ENCODE measurements around the gene SMIM26.
"Not testable (repeated sequence)": the region's sequence is repeated elsewhere in the genome, so short reads cannot be mapped to it uniquely, and the experiment has no call there.

SMIM26 gene, protein sequence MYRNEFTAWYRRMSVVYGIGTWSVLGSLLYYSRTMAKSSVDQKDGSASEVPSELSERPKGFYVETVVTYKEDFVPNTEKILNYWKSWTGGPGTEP

DNA sequence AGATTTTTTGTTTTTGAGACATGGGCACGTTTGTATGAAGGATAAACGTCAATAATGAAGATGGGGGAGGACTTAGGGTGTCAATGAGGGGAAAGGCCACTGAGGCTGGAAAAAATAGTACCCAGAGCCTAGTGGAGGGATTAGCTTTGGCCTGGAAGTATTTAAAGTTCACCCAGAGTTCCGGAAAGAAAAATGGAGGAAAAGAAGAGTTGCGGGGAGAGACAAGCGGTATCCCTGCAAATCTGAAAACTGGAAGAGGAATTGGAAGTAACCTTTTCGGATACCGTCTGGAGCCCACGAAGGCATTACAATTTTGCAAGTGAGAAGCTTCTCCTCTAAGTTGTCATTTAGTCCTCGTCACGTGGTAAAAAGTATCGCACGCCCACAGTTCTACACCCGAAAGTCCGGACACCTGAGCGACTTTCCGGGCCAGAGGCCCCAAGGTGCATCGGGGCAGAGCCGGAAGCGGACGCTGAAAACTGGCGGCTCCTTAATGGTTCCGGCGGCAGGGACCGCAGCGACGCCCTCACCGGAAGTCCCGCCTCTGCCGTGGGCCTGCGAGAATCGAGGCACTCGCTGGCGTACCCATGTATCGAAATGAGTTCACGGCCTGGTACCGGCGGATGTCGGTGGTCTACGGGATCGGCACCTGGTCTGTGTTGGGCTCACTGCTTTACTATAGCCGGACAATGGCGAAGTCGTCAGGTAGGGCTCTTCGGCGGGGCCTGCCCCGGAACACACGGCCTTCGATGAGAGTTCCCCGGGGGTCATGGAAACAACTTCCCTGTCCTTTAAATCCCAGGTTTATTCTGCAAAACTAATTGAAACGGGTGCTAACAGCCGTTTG lies at the start of gene SMIM26:
SMIM26 (plus strand) TSS at position 541 of the 847 bp plus-strand sequence; CDS start at position 588, 47 bp downstream.
- DNase-seq (ENCODE audit: low read depth), result peak; percentile 89

DNA sequence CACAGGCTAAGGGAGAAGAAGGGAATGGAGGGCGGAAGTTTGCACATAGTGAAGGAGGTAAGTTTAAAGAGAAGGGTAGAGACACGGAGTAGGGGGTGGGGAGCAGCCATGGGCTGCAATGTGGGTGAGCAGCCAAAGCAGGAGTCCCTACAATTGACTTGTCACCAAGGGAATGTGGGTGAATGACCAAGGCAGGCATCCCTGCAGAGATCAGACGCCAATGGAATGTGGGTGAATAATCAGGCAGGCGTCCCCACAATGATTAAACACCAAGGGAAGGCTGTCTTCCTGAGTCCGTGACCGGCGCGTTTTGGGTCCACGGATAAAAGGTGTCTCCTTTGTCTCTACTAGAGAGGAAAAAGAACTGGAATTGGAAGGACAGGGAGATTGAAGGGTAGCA lies 45.2 kb upstream of the SMIM26 start:
- DNase-seq (ENCODE audit: low read depth), result not testable (repeated sequence)

DNA sequence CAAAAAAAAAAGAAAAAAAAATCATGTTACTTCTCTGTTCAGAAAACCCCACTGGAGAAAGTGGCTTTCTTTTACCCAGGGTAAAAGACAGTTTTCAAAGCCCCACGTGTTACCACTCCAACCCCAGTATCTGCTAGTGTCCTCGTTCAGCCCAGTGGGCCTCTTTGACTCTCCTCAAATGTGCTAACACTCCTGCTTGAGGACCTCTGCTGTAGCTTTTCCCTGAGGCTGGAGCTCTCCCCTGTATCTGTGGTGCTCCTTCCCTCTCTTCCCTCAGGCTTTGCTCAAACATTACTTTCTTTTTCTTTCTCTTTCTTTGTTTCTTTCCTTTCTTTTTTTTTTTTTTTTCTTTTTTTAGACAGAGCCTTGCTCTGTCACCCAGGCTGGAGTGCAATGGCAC lies 44.2 kb upstream of the SMIM26 start:
- no peak for DNase-seq (ENCODE audit: low read depth)

DNA sequence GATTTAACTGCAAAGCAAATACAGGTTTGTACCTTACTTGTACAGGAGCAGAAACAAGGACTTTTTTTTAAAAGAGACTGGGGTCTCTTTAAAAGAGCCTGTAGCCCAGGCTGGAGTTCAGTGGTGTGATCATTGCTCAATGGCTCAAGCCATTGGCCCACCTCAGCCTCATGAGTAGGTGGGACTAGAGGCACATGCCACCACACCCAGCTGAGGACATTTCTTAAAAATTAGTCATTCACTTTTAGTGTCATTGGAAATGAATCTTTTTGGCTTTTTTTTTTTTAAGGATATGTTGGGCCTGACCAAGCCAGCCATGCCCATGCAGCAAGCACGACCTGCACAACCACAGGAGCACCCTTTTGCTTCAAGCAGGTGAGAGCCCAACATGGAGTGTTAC lies 42.6 kb upstream of the SMIM26 start:
- DNase-seq (ENCODE audit: low read depth), result peak; percentile 29

DNA sequence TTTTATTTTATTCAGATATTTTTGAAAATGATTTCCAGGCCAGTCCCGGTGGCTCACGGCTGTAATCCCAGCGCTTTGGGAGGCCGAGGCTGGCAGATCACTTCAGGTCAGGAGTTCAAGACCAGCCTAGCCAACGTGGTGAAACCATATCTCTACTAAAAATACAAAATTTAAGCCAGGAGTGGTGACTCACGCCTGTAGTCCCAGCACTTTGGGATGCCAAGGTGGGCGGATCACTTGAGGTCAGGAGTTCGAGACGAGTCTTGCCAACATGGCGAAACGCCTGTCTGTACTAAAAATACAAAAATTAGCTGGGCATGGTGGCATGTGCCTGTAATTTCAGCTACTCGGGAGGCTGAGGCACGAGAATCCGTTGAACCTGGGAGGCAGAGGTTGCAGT lies 40.5 kb upstream of the SMIM26 start:
- DNase-seq (ENCODE audit: low read depth), result not testable (repeated sequence)

DNA sequence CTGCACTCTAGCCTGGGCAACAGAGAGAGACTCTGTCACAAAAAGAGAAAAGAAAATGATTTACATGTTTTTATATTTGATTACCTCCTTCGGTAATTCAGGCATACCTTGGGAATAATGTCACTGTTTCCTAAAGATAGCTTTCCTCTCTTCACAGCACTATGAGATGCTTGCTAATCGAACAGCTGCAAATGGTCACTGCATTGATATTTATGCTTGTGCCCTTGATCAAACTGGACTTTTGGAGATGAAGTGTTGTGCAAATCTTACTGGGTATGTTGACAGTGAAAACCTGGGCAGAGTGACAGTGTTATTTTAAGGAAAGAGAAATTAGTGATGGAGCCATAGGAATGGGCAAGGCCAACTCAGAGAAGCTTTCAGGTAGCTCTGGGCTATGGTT lies 39.9 kb upstream of the SMIM26 start:
- DNase-seq (ENCODE audit: low read depth), result no peak

DNA sequence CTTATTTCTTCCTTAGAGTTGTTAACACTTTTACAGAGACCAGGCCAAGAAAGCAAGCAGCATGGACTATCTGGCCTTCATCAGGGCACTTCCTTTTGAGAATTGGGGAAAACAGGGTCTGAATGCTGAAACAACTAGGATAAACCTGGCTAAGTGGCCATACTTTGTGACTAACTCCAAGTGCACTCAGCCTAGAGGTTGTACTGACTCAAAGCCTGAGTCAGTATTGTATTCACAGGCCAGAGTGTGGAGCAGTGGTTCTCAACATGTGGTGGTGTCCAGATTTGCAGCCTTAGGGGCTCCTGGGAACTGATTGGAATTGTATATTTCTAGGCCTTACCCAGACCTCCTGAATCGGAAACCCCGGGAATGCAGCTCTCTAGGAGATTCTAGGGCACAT lies 39.4 kb upstream of the SMIM26 start:
- peak; percentile 12 for DNase-seq (ENCODE audit: low read depth)

DNA sequence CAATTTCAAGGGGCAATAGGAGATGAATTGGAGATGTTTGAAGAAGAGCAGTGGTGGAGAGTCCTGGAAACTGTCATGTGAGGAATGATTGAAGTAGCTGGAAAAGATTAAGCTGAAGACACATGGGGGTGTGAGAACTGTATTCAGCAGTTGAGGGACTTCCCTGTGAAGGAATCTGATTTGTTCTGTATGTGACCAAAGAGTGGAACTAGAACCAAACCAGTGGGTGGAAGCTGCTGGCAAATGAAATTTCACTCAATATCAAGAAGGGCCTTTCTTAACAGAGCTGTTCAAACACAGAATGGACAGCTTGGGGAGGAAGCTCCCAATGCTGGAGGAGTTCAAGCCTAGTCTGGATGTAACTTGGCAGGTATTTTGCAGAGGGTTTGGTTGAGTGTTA lies 38.2 kb upstream of the SMIM26 start:
- no peak for DNase-seq (ENCODE audit: low read depth)

DNA sequence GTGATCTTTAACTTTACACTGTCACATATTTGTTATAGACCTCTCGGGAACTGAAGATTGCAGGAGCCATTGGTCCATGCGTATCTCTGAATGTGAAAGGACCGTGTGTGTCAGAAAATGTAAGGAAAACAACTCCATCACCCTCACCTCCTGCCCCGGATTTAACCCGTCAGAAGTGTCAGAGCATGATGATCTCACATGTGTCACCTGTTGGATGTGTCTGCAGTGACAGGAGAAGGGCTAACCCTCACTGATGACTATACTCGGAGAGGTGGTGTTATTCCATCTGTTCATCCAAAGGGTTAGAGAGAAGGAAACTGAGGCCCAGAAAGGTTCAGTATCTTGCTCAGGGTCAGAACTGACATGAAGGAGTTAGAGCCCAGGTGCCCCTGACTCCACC lies 34.6 kb upstream of the SMIM26 start:
- no peak for DNase-seq (ENCODE audit: low read depth)

DNA sequence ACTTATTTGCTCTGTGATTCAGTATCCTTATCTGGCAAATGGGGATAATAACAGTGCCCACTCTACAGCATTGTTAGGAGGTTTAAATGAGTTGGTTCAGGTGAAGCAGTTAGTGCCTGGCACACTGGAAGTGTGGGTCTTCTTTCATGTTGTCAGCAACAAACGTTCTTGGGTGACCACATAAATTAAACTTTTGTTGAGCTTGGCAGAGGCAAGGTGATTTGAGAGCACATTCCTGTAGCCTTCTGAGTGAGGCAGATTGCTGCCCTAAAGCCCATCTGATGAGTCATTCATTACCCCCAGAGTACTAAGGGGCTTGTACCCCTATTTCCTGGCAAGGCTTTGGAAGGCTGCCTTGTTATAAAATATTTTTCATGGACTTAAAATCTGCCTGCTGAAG lies 33.7 kb upstream of the SMIM26 start:
- DNase-seq (ENCODE audit: low read depth), result no peak

DNA sequence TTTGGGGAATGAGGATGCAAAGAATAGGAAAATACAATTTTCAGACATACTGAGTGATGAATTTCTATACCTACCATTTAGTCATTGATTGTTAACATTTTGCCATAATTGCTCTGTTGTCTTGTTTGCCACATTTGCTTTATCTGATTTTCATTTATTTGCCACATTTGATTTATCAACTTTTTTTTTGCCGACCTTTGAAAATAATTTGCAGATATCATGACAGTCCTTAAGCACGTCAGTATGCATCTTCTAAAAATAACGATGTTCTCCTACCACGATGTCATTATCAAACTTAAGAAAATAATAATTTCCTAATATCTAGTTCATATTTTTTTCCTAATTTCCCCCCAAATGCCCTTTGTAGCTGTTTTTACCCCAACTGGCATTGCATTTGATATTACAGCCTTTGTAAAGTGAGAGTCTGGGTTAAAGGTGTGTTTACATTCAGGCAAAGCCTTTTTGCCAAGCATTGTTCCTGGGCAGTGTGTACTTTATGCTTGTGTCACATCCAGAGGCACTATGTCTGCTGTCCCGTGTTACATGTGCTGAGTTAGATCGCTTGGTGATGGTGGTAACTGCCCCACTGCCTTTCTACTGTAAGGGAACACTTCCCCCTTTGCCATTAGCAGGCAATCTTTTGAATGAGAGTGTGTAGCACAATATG lies 33.1 kb upstream of the SMIM26 start:
- no peak for DNase-seq (ENCODE audit: low read depth)

DNA sequence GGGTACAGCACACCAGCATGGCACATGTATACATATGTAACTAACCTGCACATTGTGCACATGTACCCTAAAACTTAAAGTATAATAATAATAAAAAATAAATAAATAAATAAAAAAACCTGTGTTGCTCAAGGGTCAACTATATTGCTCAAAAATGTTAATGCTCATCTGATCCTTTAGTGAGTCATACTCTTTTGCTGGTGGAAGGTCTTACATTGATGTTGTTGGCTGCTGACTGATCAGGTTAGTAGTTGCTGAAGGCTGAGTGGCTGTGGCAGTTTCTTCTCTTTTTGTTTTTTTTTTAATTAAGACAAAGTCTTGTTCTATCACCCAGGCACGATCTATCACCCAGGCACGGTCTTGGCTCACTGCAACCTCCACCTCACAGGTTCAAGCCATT lies 29.6 kb upstream of the SMIM26 start:
- DNase-seq (ENCODE audit: low read depth), result peak; percentile 67

DNA sequence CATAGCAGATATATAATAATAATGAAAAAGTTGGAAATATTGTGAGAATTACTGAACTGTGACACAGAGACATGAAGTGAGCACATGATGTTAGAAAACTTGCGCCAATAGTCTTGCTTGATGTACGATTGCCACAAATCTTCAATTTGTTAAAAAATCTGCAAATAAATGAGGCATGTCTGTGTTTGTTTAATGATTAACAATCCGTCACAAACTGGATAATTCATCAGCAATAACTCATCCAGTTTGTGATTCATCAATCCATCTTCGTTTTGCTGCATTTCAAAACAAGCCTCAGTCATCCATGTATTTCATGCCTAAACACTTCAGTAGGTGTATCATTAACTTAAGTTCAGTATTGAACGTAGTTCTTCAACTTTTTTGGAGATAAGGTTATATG lies 25.5 kb upstream of the SMIM26 start:
- DNase-seq (ENCODE audit: low read depth), result no peak

DNA sequence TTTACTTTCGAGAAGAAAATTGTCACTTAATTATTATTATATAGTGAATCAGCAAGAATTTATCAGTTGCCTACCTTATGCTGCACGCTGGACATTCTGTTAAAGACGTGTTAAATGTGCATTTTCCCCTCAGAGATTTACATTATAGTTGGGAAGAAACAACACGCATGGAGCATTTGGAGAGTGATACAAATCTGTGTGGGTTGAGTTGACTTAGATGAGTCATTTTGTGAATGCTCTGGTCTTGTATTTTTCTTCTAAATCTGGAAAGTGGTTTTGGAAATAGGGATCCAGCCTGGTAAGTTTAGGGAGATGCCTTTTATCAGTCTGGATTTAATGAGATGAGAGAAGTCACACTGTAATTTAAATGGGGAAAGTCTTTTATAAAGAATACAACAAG lies 24.0 kb upstream of the SMIM26 start:
- DNase-seq (ENCODE audit: low read depth), result no peak

DNA sequence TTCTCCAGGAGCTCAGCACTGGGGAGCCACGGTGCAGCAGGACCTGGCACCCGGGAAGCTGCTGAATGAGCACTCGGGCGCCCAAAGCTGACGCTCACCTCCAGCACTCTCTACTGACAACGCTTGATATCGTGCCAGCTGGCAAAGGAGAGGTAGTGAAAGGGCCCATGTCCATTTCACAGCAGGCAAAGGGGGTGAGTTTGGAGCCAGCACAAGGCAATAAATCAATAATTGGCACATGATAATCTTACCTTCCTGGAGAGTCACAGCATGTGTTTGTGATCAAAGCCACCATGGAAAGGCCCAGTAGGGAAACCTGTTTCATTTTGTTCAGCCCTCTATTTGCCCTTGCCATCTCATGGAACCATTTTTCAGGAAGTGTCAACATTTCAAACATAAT lies 23.3 kb upstream of the SMIM26 start:
- DNase-seq (ENCODE audit: low read depth), result no peak

DNA sequence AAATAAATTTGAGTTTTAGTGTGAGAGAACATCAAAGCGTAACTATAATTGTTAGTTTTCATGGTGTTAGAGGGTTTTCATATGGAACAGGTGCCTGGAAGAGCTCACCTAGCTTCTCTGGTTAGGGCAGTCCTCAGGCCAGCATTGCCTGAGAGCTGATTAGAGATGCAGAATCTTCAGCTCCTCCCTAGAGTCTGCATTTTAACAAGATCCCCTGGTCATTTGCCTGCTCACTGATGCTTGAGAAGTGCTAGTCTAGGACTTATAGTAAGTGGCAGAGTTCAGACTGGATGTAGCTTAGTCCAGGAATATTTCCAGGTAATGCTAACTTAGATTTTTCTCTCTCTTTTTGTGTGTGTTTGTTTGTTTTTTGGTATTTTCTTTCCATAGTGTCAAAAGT lies 21.7 kb upstream of the SMIM26 start:
- DNase-seq (ENCODE audit: low read depth), result no peak

DNA sequence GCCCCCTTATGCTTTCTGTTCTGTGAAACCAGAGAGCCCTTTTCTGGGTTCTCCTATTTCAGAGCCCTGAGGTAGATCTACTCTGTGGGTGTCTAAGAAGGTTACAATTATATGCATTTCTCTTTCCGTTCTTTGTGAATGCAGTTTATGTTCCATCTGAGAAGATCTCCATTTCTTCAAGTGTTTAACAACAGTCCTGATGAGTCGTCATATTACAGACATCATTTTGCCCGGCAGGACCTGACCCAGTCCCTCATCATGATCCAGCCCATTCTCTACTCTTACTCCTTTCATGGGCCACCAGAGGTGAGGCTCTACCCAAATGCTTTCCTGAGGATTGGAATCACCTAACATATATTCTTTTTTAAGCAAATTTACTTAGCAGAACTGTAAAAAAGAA lies 18.8 kb upstream of the SMIM26 start:
- no peak for DNase-seq (ENCODE audit: low read depth)

DNA sequence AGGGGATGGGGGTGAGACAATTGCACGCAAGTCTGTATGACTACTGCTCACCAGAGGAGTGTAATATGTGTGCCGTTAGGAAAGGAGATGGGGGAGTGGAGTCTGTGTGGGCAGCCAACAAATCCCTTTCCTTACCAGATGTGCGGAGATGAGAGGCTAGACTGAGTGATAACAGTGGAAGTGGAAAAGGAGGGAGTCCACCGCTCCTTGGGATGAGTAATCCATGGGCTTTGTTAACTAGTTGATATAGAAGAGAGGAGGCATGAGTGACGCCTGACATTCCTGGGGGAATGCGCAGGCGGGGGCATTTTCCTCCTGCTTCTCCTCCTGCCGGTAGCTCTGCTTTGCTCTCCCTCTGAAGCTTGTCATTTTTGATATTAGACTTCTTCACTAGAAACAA lies 13.5 kb upstream of the SMIM26 start:
- DNase-seq (ENCODE audit: low read depth), result no peak

DNA sequence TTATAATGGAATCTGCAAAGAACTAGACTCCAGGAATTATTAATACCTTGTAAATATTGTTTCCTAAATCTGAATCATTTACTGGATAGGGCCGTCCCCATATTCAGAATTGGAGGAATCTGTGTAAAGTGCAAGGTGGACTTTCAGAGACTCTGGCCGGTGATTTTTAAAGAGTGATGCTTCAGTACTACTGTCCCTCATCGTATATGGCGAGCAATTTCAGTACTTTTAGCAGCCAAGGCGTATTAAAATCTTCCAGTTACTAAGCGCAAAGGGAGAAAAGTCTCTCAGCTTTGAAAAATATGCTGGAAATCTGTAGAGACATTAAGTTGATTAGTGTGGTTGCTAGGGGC lies 483 bp downstream of the SMIM26 start:
- peak; percentile 16 for DNase-seq (ENCODE audit: low read depth)

DNA sequence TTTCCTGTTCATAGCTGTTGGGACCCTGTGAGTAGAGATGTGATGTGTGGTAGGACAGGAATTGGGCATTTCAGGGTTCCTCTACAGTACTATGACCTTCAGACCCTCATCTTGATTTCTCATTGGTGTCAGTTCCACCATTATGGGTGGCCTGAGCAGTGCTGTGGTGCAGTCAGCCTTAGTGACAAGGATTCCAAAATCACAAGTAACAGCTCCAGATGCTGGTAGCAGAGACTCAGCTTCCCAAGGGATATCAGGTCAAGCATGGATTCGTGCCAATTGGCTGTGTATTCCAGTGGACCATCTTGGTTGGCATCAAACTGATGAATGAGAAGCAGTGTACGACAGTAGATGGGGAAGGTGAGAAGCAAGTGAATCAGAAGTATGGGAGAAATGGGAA lies 3.8 kb downstream of the SMIM26 start:
- DNase-seq (ENCODE audit: low read depth), result no peak

DNA sequence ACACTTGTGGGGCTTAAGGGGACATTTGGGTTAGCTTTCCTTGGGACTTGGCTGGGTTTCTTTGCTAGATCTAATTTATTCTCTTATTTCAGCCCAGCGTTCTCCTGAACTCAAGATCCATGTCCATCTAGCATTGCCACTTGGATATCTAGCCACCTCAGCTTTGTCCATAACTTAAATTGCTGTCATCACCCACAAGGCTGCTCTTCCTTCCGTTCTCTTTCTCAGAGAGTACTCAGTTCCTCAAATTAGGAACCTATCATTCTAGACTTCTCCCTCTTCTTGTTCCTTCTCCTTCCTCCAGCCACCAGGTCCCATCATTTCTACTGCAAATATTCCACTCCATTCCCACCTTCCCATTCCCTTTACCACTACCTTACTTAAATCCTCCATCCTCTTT lies 4.3 kb downstream of the SMIM26 start:
- no peak for DNase-seq (ENCODE audit: low read depth)

DNA sequence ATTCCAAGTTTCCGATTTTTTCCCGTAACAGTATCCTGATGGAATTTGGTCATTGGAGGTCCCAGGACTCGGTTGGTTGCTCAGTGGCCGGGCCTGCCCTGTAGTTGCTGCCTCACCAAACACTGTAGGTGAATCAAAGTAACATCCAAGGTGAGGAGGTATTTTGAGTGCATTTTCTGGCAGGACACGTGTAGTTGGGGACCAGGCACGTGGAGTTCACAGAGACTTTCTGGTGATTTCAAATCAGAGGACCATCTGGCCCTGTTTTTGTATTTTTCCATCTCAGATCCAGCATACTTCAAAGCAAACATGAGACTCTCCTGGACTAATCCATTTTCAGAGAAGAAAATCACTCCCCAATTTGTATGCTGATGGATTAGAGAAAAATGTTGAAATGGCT lies 10.7 kb downstream of the SMIM26 start:
- no peak for DNase-seq (ENCODE audit: low read depth)

DNA sequence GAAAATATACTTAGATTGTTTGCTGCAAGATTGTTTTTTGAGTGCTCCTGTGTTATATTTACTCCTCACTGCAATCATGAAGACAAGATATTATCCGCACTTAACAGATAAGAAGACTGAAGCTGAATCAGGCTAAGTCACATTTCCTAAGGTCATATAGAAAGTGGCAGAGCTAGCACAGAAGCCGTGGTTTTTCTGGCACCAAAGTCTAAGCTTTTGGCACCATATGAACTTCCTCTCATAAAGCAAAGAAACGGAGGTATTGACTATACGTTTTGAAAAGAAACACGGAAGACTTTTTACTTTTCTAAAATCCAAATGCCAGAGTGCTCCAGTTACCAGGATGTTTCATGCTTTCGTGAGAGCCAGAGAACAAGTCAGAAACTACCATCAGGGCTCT lies 11.3 kb downstream of the SMIM26 start:
- no peak for DNase-seq (ENCODE audit: low read depth)

DNA sequence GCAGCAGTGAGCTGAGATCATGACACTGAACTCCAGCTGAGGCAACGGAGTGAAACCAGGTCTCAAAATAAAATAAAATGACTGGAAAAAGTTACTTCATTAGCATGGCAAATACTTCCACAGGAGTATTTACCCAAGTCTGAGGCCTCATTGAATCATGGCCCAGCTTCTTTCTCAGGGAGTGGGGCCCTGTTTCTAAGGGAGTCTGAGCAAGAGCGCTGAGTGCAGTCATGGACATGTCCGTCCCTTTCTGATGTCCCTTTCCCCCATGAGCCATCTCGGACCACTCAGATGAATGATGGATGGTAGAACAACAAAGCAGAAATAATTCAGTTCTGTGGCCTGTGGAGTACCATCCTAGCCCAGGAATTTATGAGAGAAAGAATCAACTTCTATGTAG lies 12.8 kb downstream of the SMIM26 start:
- no peak for DNase-seq (ENCODE audit: low read depth)
